Measurements from ENCODE around the gene HS6ST2.

DNA sequence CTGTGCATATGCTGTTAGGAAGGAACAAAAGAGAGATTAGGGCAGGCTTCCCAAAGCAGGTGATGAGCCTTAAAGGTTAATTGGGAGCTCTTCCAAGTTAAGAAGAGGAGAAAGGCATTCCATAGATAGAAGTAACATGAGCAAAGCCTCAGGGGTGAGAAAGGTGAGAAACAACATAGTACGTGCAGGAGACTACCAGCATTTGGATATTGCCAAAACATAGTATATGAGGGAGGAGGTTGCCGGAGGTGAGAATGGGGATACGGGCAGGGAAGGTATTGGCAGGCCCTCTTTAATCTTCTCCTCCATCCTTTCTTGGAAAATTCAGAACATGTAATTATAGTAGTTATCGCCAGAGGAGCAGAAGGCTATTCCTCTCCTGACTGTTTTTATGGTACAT lies 373.5 kb downstream of the HS6ST2 start:
- TF ChIP-seq POLR2AphosphoS5 (IDR thresholded peaks at IDR 0.05) (no peak), POLR2A (IDR thresholded peaks at IDR 0.05) (no peak)
